ENCODE measurements around the gene BRIX1. TPM values are rescaled to one million over a fixed set of nuclear protein-coding genes. Genes with fewer than 3 reads are reported as not detected.
A peak's percentile ranks its signal among the peaks of the same experiment; 100 is the strongest.

The BRIX1 gene
- total and polyA plus RNA-seq, 2 donors (not counting 1 experiment from before 2014, with no cell fraction given), result 42.3 to 46.9 TPM

GRCh38 chr5:34944460-34945047 lies 29.0 kb downstream of the BRIX1 start:
- TF ChIP-seq CTCF (conservative IDR thresholded peaks at IDR 0.05 in 1 of 2, IDR thresholded peaks at IDR 0.05 in 1 of 2; ENCODE audit: low read depth in 1 of 2, low read length in 2 of 2) (no peak), EZH2 (IDR thresholded peaks at IDR 0.05; ENCODE audit: low read length, missing control alignments) (no peak)
- Histone ChIP-seq H3K9me3 (ENCODE audit: control insufficient read depth, insufficient read depth, low read depth, low read length) (no peaks in the 10 kb centered on the region), H3K27me3 (ENCODE audit: control insufficient read depth, insufficient read depth, low read length) (no peaks in the 10 kb centered on the region), H3K4me1 (ENCODE audit: control insufficient read depth, extremely low read depth, insufficient read depth, low read length) (no peaks in the 10 kb centered on the region), H3K79me2 (ENCODE audit: control insufficient read depth, insufficient read depth, low read length) (no peaks in the 10 kb centered on the region), H4K20me1 (ENCODE audit: control insufficient read depth, extremely low read depth, insufficient read depth, low read length) (no peaks in the 10 kb centered on the region), H2AFZ (ENCODE audit: low read length) (no peak overlapping the region), H3K36me3 (ENCODE audit: control insufficient read depth, insufficient read depth, low read length) (peaks cover 5% of the 10 kb centered on the region), H3K4me2 (ENCODE audit: extremely low read depth, insufficient read depth, low read length) (no peak overlapping the region), H3K27ac (ENCODE audit: insufficient read depth, low read length) (no peak overlapping the region), H3K9ac (ENCODE audit: insufficient read depth, low read length) (no peak overlapping the region), H3K4me3 (replicated peaks in 1 of 4; ENCODE audit: control extremely low read depth in 1 of 4, insufficient read depth in 1 of 4, low read depth in 3 of 4, low read length in 4 of 4) (no peak overlapping the region)
- no peak for DNase-seq (ENCODE audit: low read depth in 2 of 2)

GRCh38 chr5:34957321-34957720 lies 41.8 kb downstream of the BRIX1 start:
- Histone ChIP-seq H3K9me3 (ENCODE audit: control insufficient read depth, insufficient read depth, low read depth, low read length) (no peaks in the 10 kb centered on the region), H3K79me2 (ENCODE audit: control insufficient read depth, insufficient read depth, low read length) (no peaks in the 10 kb centered on the region), H4K20me1 (ENCODE audit: control insufficient read depth, extremely low read depth, insufficient read depth, low read length) (no peaks in the 10 kb centered on the region), H2AFZ (ENCODE audit: low read length) (no peak overlapping the region), H3K4me3 (replicated peaks in 1 of 4; ENCODE audit: control extremely low read depth in 1 of 4, insufficient read depth in 1 of 4, low read depth in 3 of 4, low read length in 4 of 4) (no peak overlapping the region), H3K4me2 (ENCODE audit: extremely low read depth, insufficient read depth, low read length) (no peak overlapping the region), H3K36me3 (ENCODE audit: control insufficient read depth, insufficient read depth, low read length) (peaks cover 2% of the 10 kb centered on the region), H3K27ac (ENCODE audit: insufficient read depth, low read length) (no peak overlapping the region), H3K27me3 (ENCODE audit: control insufficient read depth, insufficient read depth, low read length) (no peaks in the 10 kb centered on the region), H3K9ac (ENCODE audit: insufficient read depth, low read length) (no peak overlapping the region), H3K4me1 (ENCODE audit: control insufficient read depth, extremely low read depth, insufficient read depth, low read length) (no peaks in the 10 kb centered on the region)
- peak in 1 of 2 donors; percentile 12 for DNase-seq (ENCODE audit: low read depth in 2 of 2)
- TF ChIP-seq EZH2 (IDR thresholded peaks at IDR 0.05; ENCODE audit: low read length, missing control alignments), result no peak

- Histone ChIP-seq H3K9me3 (ENCODE audit: control insufficient read depth, insufficient read depth, low read depth, low read length) (no peaks in the 10 kb centered on the region), H2AFZ (ENCODE audit: low read length) (no peak overlapping the region), H3K79me2 (ENCODE audit: control insufficient read depth, insufficient read depth, low read length) (no peaks in the 10 kb centered on the region), H3K9ac (ENCODE audit: insufficient read depth, low read length) (no peak overlapping the region), H3K36me3 (ENCODE audit: control insufficient read depth, insufficient read depth, low read length) (peaks cover 2% of the 10 kb centered on the region), H3K27ac (ENCODE audit: insufficient read depth, low read length) (no peak overlapping the region), H3K4me2 (ENCODE audit: extremely low read depth, insufficient read depth, low read length) (no peak overlapping the region), H3K27me3 (ENCODE audit: control insufficient read depth, insufficient read depth, low read length) (no peaks in the 10 kb centered on the region), H4K20me1 (ENCODE audit: control insufficient read depth, extremely low read depth, insufficient read depth, low read length) (no peaks in the 10 kb centered on the region), H3K4me3 (replicated peaks in 1 of 4; ENCODE audit: control extremely low read depth in 1 of 4, insufficient read depth in 1 of 4, low read depth in 3 of 4, low read length in 4 of 4) (no peak overlapping the region), H3K4me1 (ENCODE audit: control insufficient read depth, extremely low read depth, insufficient read depth, low read length) (no peaks in the 10 kb centered on the region)
- DNase-seq (ENCODE audit: low read depth in 2 of 2), result peak; percentile 11 to 47
- TF ChIP-seq EZH2 (IDR thresholded peaks at IDR 0.05; ENCODE audit: low read length, missing control alignments) (no peak), CTCF (conservative IDR thresholded peaks at IDR 0.05 in 1 of 2, IDR thresholded peaks at IDR 0.05 in 1 of 2; ENCODE audit: low read depth in 1 of 2, low read length in 2 of 2) (peak; percentile 51 to 73)
These were observed 42.6 kb downstream of the BRIX1 start for GRCh38 chr5:34957857-34958690.
